Measurements from ENCODE around the gene PPOX.

PPOX gene

DNA sequence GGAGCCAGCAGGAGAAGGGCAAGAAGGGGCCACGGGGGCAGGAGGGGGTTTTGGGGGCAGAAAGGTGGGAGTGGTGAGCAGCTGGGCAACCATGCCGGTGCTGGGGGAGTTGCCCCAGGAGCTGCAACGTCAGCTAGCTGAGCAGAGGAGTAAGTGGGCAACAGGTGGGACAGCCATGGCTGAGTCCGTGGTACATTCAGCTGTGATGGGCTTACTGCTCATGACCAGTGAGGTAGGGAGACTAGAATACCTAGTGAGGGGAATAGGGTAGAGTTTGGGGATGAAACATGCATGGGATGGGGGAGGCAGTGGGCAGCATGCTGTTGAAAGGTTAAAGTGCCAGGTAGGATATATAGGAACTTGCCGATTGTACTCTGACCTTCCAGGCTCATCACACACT, 4.6 kb upstream of the PPOX start:
- no peak overlapping the region for H3K4me3 ChIP-seq (replicated peaks in 1 of 2; ENCODE audit: low read depth in 2 of 2, low read length in 2 of 2)
- no peak for DNase-seq (ENCODE audit: low read depth in 2 of 2)
- TF ChIP-seq, protein P1, sequence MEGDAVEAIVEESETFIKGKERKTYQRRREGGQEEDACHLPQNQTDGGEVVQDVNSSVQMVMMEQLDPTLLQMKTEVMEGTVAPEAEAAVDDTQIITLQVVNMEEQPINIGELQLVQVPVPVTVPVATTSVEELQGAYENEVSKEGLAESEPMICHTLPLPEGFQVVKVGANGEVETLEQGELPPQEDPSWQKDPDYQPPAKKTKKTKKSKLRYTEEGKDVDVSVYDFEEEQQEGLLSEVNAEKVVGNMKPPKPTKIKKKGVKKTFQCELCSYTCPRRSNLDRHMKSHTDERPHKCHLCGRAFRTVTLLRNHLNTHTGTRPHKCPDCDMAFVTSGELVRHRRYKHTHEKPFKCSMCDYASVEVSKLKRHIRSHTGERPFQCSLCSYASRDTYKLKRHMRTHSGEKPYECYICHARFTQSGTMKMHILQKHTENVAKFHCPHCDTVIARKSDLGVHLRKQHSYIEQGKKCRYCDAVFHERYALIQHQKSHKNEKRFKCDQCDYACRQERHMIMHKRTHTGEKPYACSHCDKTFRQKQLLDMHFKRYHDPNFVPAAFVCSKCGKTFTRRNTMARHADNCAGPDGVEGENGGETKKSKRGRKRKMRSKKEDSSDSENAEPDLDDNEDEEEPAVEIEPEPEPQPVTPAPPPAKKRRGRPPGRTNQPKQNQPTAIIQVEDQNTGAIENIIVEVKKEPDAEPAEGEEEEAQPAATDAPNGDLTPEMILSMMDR (IDR thresholded peaks at IDR 0.05; ENCODE audit: low read depth, low read length): no peak

DNA sequence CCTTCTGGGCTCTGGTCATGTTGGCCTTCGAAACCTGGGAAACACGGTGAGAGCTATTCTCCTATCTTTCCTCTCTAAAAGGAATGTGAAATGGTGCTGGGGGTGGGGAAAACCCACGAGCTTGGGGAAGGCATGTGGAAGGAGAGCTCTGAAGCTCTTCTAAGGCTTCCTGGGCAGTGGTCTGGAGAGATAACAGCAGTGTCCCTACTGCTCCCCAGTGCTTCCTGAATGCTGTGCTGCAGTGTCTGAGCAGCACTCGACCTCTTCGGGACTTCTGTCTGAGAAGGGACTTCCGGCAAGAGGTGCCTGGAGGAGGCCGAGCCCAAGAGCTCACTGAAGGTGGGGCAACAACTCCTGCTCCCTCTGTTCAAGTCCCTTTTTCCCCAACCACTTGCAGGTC, 4.2 kb upstream of the PPOX start:
- TF ChIP-seq, protein P1 (IDR thresholded peaks at IDR 0.05; ENCODE audit: low read depth, low read length): no peak
- DNase-seq (ENCODE audit: low read depth in 2 of 2): no peak
- no peak overlapping the region for H3K4me3 ChIP-seq (replicated peaks in 1 of 2; ENCODE audit: low read depth in 2 of 2, low read length in 2 of 2)

DNA sequence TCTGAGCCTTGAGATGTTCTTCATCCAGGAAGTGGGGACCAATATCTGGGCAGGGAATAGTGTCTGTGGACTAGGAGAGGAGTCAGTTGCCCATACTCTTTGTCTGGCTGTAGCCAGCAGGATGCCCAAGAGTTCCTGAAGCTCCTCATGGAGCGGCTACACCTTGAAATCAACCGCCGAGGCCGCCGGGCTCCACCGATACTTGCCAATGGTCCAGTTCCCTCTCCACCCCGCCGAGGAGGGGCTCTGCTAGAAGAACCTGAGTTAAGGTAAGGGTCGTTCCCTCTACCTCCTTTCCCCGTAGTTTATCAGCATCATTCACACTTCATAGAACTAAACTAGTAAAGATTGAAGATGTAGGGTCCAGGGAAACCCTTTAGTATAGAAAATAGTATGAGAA, 3.4 kb upstream of the PPOX start:
- no peak for DNase-seq (ENCODE audit: low read depth in 2 of 2)
- H3K4me3 ChIP-seq (replicated peaks in 1 of 2; ENCODE audit: low read depth in 2 of 2, low read length in 2 of 2): no peak overlapping the region
- TF ChIP-seq, protein P1 (IDR thresholded peaks at IDR 0.05; ENCODE audit: low read depth, low read length): no peak

DNA sequence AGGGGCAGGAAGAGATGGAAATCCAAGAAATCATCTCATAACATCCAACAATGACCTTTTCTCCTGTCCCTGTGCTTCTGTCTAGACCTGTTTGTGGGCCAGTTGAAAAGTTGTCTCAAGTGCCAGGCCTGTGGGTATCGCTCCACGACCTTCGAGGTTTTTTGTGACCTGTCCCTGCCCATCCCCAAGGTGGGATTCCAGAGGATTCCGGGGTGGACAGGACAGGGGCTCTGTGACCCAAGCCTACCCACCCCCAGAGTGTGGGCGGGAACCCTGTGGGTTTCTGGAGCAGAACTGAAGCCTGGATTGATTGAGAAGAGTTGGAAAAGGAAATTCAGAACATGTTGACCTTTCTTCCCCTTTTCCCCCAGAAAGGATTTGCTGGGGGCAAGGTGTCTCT, 2.4 kb upstream of the PPOX start:
- TF ChIP-seq, protein P1 (IDR thresholded peaks at IDR 0.05; ENCODE audit: low read depth, low read length): no peak
- DNase-seq (ENCODE audit: low read depth in 2 of 2): no peak
- no peak overlapping the region for H3K4me3 ChIP-seq (replicated peaks in 1 of 2; ENCODE audit: low read depth in 2 of 2, low read length in 2 of 2)

DNA sequence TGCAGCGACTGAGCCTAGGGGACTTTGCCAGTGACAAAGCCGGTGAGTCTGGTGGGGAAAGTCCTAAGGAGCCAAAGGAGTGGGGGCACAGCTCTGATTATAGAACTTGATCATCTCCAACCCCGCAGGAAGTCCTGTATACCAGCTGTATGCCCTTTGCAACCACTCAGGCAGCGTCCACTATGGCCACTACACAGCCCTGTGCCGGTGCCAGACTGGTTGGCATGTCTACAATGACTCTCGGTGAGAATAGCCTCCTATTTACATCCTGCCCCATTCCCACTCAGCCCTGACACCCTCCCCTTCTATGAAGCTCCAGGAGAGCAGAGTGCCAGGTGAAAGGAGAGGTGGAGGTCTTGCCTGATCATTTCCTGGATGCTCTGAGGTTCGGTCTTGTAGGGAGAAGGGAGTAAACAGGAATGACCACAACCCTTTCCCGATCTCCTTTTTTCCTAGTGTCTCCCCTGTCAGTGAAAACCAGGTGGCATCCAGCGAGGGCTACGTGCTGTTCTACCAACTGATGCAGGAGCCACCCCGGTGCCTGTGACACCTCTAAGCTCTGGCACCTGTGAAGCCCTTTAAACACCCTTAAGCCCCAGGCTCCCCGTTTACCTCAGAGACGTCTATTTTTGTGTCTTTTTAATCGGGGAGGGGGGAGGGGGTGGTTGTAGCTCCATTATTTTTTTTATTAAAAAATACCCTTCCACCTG, 1.2 kb upstream of the PPOX start:
- peak overlapping the region; percentile 77 to 79 for H3K4me3 ChIP-seq (replicated peaks in 1 of 2; ENCODE audit: low read depth in 2 of 2, low read length in 2 of 2)
- no peak for DNase-seq (ENCODE audit: low read depth in 2 of 2)
- TF ChIP-seq, protein P1 (IDR thresholded peaks at IDR 0.05; ENCODE audit: low read depth, low read length): no peak

DNA sequence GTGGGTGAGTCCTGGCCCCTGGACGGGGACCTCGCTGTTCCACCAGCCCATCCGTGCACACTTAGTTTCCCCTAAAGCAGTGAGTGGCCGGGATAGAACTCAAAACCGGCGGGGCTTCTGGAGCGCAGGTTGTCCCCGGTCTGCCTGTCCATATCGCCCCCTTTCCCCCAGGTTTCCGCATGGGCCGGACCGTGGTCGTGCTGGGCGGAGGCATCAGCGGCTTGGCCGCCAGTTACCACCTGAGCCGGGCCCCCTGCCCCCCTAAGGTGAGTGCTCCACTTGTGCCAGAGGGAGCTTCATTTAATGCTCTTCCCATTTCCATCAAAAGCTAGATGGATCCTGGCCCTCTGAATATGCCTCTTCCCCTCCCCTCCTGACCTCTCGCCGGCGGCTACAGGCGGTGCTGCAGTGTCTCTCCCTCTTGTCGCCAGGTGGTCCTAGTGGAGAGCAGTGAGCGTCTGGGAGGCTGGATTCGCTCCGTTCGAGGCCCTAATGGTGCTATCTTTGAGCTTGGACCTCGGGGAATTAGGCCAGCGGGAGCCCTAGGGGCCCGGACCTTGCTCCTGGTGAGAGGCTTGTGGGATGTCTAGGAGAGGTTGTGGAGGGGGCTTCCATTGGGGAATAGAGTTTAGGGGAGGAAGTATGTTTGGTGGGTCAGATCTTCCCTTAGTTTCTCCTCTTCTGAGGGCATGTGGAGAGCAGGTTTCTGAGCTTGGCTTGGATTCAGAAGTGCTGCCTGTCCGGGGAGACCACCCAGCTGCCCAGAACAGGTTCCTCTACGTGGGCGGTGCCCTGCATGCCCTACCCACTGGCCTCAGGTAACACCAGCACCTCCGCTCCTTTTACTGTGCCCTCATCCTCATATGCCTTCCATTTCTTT, 683 bp downstream of the PPOX start:
- H3K4me3 ChIP-seq (replicated peaks in 1 of 2; ENCODE audit: low read depth in 2 of 2, low read length in 2 of 2): peak overlapping the region; percentile 77 to 79
- DNase-seq (ENCODE audit: low read depth in 2 of 2): no peak
- TF ChIP-seq, protein P1 (IDR thresholded peaks at IDR 0.05; ENCODE audit: low read depth, low read length): no peak

Measured in cardiac fibroblast (primary cell).